H7 (cell line): ENCODE results near the gene PCDHGB6. TPM values are rescaled to one million over a fixed set of nuclear protein-coding genes. Genes with fewer than 3 reads are reported as not detected.
"Not testable (repeated sequence)": the region's sequence is repeated elsewhere in the genome, so short reads cannot be mapped to it uniquely, and the experiment has no call there.

Source experiments
- DNase-seq: peaks from one replicate; pipeline ENCODE4 v3.0.0; 2012
- H3K27me3 ChIP-seq: 2 replicates; pipeline ENCODE4 v1.6.0; 2011; ENCODE audit warnings: mild to moderate bottlenecking, low read length; ENCODE audit not compliant: control insufficient read depth, insufficient read depth
- H3K36me3 ChIP-seq: replicated peaks from 2 replicates; pipeline ENCODE4 v1.5.1; 2011; ENCODE audit warnings: low read length; ENCODE audit not compliant: control insufficient read depth, insufficient read depth
- H3K4me3 ChIP-seq: 2 replicates; pipeline ENCODE4 v1.5.1; 2011; ENCODE audit warnings: low read depth, mild to moderate bottlenecking, control low read depth, low read length, moderate library complexity; ENCODE audit not compliant: insufficient read depth
- total RNA-seq: library from RNA; depleted of rRNA; stranded (reverse); fragments of >200 nt; shearing (Covaris generic); gene quantifications from 2 replicates; pipeline ENCODE4 v1.2.3, GENCODE V29; 2014

Gene PCDHGB6
- total RNA-seq, 1 experiment from 2014 or later = 1.7 TPM

- Histone ChIP-seq H3K36me3 (no peaks in the 10 kb centered on the region), H3K4me3 (peak overlapping the region; percentile 39; the same call in 1 of the 2 replicates), H3K27me3 (peaks cover 11% of the 10 kb centered on the region)
- no peak for DNase-seq
Observed at GRCh38 chr5:141421489-141421855, 13.7 kb downstream of the PCDHGB6 start.

- no peak for DNase-seq
- Histone ChIP-seq H3K4me3 (no peak overlapping the region), H3K27me3 (peaks cover 11% of the 10 kb centered on the region), H3K36me3 (no peaks in the 10 kb centered on the region)
Observed at GRCh38 chr5:141422742-141423291, 15.0 kb downstream of the PCDHGB6 start.

GRCh38 chr5:141427783-141428426, 20.1 kb downstream of the PCDHGB6 start:
- no peak for DNase-seq
- H3K4me3 ChIP-seq = no peak overlapping the region
- no peaks in the 10 kb centered on the region for H3K27me3 ChIP-seq
- H3K36me3 ChIP-seq = no peaks in the 10 kb centered on the region

GRCh38 chr5:141430332-141431113, 22.7 kb downstream of the PCDHGB6 start, which contains the start of gene PCDHGA12:
TSS of gene PCDHGA12 (plus strand) at chr5:141430507. CDS start at chr5:141430760, 253 bp downstream.
- Histone ChIP-seq H3K4me3 (no peak within 1 kb of the TSS), H3K27me3 (no peaks in the 10 kb centered on the region), H3K36me3 (no peaks in the 10 kb centered on the region)
- no peak for DNase-seq

- DNase-seq = no peak
- H3K36me3 ChIP-seq = no peaks in the 10 kb centered on the region
- H3K4me3 ChIP-seq = no peak overlapping the region
Observed at GRCh38 chr5:141431286-141431685, 23.5 kb downstream of the PCDHGB6 start.

GRCh38 chr5:141432308-141432707, 24.5 kb downstream of the PCDHGB6 start:
- not testable (repeated sequence) for DNase-seq, H3K27me3 ChIP-seq, H3K4me3 ChIP-seq, H3K36me3 ChIP-seq

More at GRCh38 chr5:141431286-141431685, 23.5 kb downstream of the PCDHGB6 start:
- no peaks in the 10 kb centered on the region for H3K27me3 ChIP-seq

GRCh38 chr5:141432726-141433125, 24.9 kb downstream of the PCDHGB6 start:
- not testable (repeated sequence) for H3K4me3 ChIP-seq, H3K36me3 ChIP-seq, DNase-seq, H3K27me3 ChIP-seq

- H3K4me3 ChIP-seq = no peak overlapping the region
- H3K27me3 ChIP-seq = no peaks in the 10 kb centered on the region
- H3K36me3 ChIP-seq = no peaks in the 10 kb centered on the region
- DNase-seq = no peak
Observed at GRCh38 chr5:141434006-141434405, 26.2 kb downstream of the PCDHGB6 start.

- Histone ChIP-seq H3K27me3 (no peaks in the 10 kb centered on the region), H3K36me3 (no peaks in the 10 kb centered on the region), H3K4me3 (no peak overlapping the region)
- DNase-seq = no peak
Observed at GRCh38 chr5:141437221-141437620, 29.4 kb downstream of the PCDHGB6 start.

- Histone ChIP-seq H3K27me3 (no peaks in the 10 kb centered on the region), H3K36me3 (no peaks in the 10 kb centered on the region), H3K4me3 (no peak overlapping the region)
- peak; percentile 34 for DNase-seq
Observed at GRCh38 chr5:141439411-141440141, 31.8 kb downstream of the PCDHGB6 start.

- H3K4me3 ChIP-seq = no peak overlapping the region
- no peaks in the 10 kb centered on the region for H3K36me3 ChIP-seq
- no peak for DNase-seq
- H3K27me3 ChIP-seq = no peaks in the 10 kb centered on the region
Observed at GRCh38 chr5:141440341-141440740, 32.5 kb downstream of the PCDHGB6 start.

- DNase-seq = no peak
Observed at GRCh38 chr5:141441571-141442170, 33.9 kb downstream of the PCDHGB6 start.

More at GRCh38 chr5:141441571-141442170, 33.9 kb downstream of the PCDHGB6 start:
- no peaks in the 10 kb centered on the region for H3K27me3 ChIP-seq
- no peak overlapping the region for H3K4me3 ChIP-seq
- no peaks in the 10 kb centered on the region for H3K36me3 ChIP-seq
